Ammon's horn (tissue), 1 donor: ENCODE measurements around the gene NTN1.

Experiments
- DNase-seq: peaks from one replicate; pipeline ENCODE4 v3.0.0-alpha.2; 2016; ENCODE audit warnings: low spot score

NTN1 gene

GRCh38 chr17:9217151-9218056 lies 196.1 kb downstream of the NTN1 start:
- DNase-seq = no peak

- no peak for DNase-seq
Observed at GRCh38 chr17:9218064-9218635, 196.8 kb downstream of the NTN1 start.

- DNase-seq = no peak
Observed at GRCh38 chr17:9218911-9219310, 197.6 kb downstream of the NTN1 start.

- no peak for DNase-seq
Observed at GRCh38 chr17:9219631-9220397, 198.5 kb downstream of the NTN1 start.

- no peak for DNase-seq
Observed at GRCh38 chr17:9220398-9221146, 199.3 kb downstream of the NTN1 start.

- no peak for DNase-seq
Observed at GRCh38 chr17:9221147-9221921, 200.0 kb downstream of the NTN1 start.

- DNase-seq = no peak
Observed at GRCh38 chr17:9221922-9222180, 200.5 kb downstream of the NTN1 start.

GRCh38 chr17:9223531-9223930 lies 202.2 kb downstream of the NTN1 start:
- no peak for DNase-seq

- no peak for DNase-seq
Observed at GRCh38 chr17:9224485-9224884, 203.2 kb downstream of the NTN1 start.

GRCh38 chr17:9225305-9226101 lies 204.2 kb downstream of the NTN1 start:
- no peak for DNase-seq

- no peak for DNase-seq
Observed at GRCh38 chr17:9226130-9226793, 205.0 kb downstream of the NTN1 start.

GRCh38 chr17:9226794-9227135 lies 205.5 kb downstream of the NTN1 start:
- no peak for DNase-seq

- DNase-seq = no peak
Observed at GRCh38 chr17:9227819-9228407, 206.6 kb downstream of the NTN1 start.

- no peak for DNase-seq
Observed at GRCh38 chr17:9228408-9229159, 207.3 kb downstream of the NTN1 start.

- no peak for DNase-seq
Observed at GRCh38 chr17:9229160-9229825, 208.0 kb downstream of the NTN1 start.

GRCh38 chr17:9229826-9230201 lies 208.5 kb downstream of the NTN1 start:
- DNase-seq = no peak

GRCh38 chr17:9230346-9230745 lies 209.0 kb downstream of the NTN1 start:
- DNase-seq = no peak

- no peak for DNase-seq
Observed at GRCh38 chr17:9230861-9231260, 209.6 kb downstream of the NTN1 start.
